Activated CD4-positive, alpha-beta T cell treated with anti-CD3 and anti-CD28 coated beads, Interleukin-2, Interleukin-4, amounts not matched to agents 100 ng/mL and 50 ng/mL, durations not matched to agents 16 hours and 8 hours (primary cell): Measurements from ENCODE around the gene PHACTR2.

Source experiments
- DNase-seq: peaks from one replicate; pipeline ENCODE4 v3.0.0-alpha.2; 2020; ENCODE audit warnings: low spot score

PHACTR2 gene

GRCh38 chr6:143742070-143742954 is 64.5 kb downstream of the PHACTR2 start:
- DNase-seq, result no peak

DNA sequence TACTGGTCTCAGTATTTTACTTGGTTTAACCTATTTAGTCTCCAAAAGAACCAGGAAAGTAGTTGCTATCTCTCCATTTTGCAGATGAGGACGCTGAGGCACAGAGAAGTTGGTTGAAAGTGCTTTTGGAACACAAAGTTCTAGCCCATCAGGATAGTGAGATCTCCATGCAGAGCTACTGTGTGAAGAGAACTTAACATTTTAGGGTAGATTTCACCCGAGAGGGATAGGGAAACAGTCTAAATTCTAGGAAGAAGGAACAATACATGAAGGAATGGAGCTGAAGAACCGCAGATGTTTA is 65.1 kb downstream of the PHACTR2 start:
- DNase-seq, result no peak

GRCh38 chr6:143743301-143744166 is 65.8 kb downstream of the PHACTR2 start:
- no peak for DNase-seq

DNA sequence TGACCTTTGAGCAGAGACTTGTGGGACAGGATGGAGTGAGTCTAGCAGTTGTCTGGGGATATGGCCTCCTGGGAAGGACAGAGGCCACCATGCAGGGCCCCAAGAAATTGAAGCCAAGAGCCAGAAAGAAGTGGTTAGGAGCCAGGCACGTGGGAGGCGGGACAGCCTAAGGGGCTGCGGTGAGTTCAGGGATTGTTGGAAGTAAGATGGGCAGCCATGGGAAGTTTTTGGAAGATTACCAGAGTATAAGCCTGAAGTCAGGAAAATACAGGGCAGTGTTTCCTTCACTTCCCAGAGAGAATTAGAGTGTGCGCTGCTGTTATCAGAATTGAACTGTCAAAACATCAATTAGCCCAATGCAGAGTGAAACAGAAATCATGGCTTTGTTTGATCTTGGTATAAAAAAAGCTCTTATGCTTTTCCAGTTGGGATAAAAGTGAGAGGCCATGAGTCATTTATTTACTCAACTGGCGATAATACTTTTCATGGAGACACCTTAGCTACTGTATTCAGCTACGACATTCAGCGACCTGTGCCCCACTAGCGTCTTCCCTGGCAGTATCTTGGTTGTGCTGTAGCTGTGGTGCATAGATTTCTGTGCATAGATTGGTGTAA is 66.9 kb downstream of the PHACTR2 start:
- no peak for DNase-seq

GRCh38 chr6:143745166-143746133 is 67.7 kb downstream of the PHACTR2 start:
- DNase-seq, result no peak

DNA sequence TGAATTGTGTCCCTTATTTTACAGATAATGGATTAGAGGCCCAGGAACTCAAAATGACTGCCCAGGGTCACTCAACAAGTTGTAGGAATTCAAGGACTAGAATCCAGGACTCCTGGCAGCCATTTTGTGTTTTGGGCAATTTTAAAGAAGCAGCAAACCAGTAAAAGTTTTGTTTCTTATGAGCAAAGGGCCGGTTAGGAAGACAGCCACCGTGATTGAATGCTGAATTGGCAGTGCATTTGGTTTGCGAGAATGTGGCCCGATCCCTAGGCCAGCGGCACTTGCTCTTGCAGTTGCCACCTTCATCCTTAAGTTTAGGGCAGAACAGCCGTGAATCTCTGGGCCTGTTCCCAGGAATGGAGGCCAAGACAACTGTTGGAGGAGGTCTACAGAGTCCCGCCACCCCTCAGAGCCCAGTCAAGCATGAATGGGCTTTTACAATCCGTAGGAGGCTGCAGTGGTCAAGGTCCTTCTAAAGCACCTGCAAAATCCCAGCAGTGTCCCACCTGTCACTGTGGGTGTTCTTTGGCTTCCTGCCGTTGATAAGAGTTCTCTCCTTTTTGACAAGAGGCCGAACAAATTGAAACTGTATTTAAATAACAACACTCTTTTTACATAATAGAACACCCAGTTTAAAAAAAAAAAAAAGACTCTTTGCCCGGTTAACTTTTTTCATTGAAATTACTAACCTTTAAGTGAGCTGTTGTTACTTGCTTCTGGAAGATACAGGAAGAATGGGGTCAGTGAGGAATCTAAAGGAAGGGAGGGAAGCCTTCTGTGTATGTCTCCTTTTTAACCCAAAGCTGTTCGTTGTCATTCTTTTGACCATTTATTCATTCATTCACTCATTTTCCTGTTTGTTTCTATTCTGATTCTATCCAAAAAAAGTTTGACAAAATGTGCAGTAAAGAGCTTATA is 68.7 kb downstream of the PHACTR2 start:
- DNase-seq, result no peak

DNA sequence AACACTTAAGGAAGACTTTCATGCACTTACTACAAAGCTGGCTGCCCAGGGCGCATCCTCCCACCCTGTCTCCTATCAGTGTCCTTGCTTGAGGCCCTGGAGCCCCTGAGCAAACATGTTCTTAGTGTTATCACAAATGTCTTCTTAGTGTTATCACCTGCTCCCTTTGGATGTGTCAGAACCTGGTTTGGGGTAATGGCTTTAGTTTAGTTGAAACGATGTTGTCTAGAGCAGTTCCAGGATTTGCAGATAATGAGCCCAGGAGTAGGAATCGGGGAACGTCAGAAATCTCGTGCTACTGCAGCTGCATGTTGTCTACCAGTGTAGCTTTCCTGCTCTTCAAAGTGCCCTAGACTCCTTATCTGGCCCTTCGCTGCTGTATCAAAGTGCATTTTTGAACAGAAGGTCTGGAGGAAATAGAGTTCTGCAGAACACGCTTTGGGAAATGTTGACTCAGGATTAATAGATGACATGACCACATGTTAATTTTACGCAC is 69.6 kb downstream of the PHACTR2 start:
- no peak for DNase-seq

DNA sequence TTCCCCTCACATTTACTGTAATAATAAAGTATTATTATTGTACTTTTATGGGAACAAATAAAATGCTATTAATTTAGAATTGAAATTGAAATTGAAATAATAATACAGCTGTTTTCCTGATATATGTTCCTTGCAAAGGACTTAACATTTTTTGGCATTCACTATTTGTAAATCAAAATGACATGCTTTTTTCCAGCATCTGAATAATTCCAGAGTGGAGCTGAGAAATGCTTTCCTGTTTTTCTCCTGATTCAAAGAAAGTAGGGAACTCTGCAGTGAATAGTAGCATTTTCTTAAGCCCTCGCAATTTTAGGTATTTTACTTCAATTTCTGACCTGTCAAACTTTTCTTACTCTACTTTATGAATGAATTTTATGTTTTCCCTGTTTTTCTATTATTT is 72.1 kb downstream of the PHACTR2 start:
- no peak for DNase-seq

DNA sequence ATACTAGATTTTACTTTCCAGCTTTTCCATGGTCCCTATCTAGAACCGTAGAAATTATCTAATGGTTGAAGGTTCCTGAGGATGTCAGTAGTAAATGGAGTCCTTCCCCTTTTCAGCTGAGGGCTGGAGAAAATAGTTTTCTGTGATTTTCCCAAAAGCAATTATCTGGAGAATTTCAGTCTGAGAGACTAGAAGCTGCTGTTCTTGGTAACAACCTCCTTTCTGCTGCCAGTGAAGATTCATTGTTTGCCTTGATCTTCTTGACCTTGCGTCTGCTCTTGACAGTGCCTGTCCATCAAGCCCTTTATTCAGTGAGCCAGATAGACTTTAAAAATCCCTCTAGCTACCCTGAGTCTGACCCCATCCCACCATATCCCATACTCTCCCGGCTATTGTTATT is 73.1 kb downstream of the PHACTR2 start:
- no peak for DNase-seq

DNA sequence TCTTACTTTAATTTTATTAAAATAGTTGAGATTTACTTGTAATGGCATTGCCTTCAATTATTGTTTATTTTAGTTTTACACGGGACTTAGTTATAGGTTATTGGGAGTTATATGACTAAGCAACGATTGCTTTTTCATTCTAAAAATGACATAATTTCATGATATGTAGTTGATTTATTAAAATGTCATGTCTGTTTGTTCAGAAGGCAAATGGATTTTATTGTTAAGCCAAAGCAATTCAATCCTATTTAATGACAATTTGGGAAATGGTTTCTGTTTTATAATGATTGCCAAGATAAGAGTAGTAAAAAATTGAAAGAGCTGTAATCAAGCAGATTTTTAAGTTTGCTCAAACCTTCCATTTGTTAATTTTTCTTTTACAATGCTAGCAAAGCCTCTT is 74.7 kb downstream of the PHACTR2 start:
- no peak for DNase-seq

- DNase-seq, result no peak
Observed at GRCh38 chr6:143753678-143754077, 75.9 kb downstream of the PHACTR2 start.

DNA sequence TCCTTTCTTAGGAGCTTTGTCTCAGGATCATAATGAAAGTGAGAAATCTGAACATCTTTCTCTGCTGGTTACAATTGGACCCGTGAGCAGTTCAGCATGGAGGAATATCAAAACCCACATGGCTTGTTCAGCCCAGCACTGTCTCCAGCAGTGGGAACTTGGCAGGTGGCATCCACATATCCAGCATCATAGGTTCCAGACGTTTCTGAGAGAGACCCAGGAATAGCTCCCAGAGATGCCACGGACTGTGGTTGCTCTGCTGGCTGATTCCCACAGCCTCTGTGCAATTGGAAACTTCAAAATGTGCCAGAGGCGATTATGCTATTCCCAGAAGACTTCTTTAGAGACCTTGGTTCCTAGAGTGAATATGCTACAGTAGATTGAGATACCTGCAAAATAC is 76.4 kb downstream of the PHACTR2 start:
- DNase-seq, result no peak

DNA sequence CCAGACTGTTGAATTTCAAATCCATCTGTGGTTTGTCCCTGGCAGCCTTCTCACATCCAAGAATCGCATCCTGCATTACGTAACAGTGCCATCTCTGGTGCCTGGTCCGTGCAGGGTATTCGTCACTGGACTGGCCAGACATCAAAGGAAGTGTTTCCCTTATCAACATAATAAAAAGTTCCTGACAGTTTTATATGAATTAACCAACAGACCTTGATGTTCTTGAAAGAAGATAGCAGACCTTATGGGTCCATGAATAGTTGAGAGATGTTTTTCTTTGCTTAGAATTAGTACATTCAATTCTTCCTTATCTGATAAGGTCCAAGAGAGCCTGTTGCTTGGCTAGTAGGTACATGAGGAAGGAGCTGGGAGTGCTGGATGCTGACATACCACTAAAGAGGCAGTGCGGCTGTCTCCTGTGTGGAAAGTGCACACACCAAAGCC is 77.6 kb downstream of the PHACTR2 start:
- no peak for DNase-seq

GRCh38 chr6:143757346-143757832 is 79.6 kb downstream of the PHACTR2 start:
- no peak for DNase-seq

- DNase-seq, result no peak
Observed at GRCh38 chr6:143758551-143758950, 80.8 kb downstream of the PHACTR2 start.

DNA sequence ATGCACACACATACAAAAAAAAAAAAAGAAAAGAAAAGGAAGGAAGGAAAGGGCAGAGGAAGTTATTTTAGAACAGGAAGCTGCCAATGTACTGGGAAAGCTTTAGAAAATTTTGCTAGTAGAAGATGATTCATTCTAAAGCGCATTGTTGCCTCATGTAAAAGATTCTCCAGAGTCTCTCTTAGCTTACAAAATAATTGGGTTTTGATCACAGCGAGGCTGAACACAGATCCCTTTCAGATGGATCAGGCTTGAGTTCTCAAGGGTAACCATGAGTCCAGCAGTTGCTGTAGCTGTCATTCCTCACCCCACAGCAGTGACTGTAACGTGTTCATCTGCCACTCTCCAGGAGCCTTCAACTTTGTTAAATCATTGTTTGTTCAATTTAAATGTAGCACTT is 81.9 kb downstream of the PHACTR2 start:
- no peak for DNase-seq

- DNase-seq, result no peak
Observed at GRCh38 chr6:143761074-143761473, 83.3 kb downstream of the PHACTR2 start.

GRCh38 chr6:143762126-143762525 is 84.4 kb downstream of the PHACTR2 start:
- DNase-seq, result no peak

- DNase-seq, result no peak
Observed at GRCh38 chr6:143765422-143766184, 87.8 kb downstream of the PHACTR2 start.
